PFSK-1 (cell line): ENCODE measurements around the gene PERM1.

ENCODE experiments used
- FOXP2 ChIP-seq: optimal IDR thresholded peaks from 2 replicates; pipeline ENCODE3; 2011; ENCODE audit warnings: borderline replicate concordance, control low read depth, inconsistent platforms; ENCODE audit not compliant: insufficient read depth; ENCODE audit errors: extremely low read length, extremely low read depth
- POLR2AphosphoS5 ChIP-seq: IDR thresholded peaks from 2 replicates; pipeline ENCODE4 v1.6.1; 2012; ENCODE audit warnings: low read depth, mild to moderate bottlenecking, control low read depth, low read length, moderate library complexity
- REST ChIP-seq, 2 experiments: IDR thresholded peaks; 2 replicates each; pipeline versions ENCODE4 v1.6.1 to v1.8.0; 2011 to 2012; ENCODE audit warnings: low read depth in 2 of 2, low read length in 2 of 2, control low read depth in 1 of 2, inconsistent platforms in 1 of 2, mild to moderate bottlenecking in 1 of 2, moderate library complexity in 1 of 2; ENCODE audit not compliant: insufficient read depth in 1 of 2
- SIN3A ChIP-seq: IDR thresholded peaks from 2 replicates; pipeline ENCODE4 v1.6.1; 2012; ENCODE audit warnings: mild to moderate bottlenecking, low read length, moderate library complexity, borderline replicate concordance; ENCODE audit not compliant: insufficient read depth
- TAF1 ChIP-seq: IDR thresholded peaks from 2 replicates; pipeline ENCODE4 v1.6.1; 2012; ENCODE audit warnings: low read length, control low read depth, borderline replicate concordance; ENCODE audit not compliant: insufficient read depth

PERM1 gene

GRCh38 chr1:963301-963651 lies 18.6 kb downstream of the PERM1 start:
- TF ChIP-seq FOXP2: no peak
- TF ChIP-seq REST (IDR thresholded peaks at IDR 0.05; ENCODE audit: insufficient read depth in 1 of 2, low read depth in 2 of 2, low read length in 2 of 2): no peak
- no peak for TF ChIP-seq TAF1
- no peak for TF ChIP-seq POLR2AphosphoS5
- no peak for TF ChIP-seq SIN3A

- no peak for TF ChIP-seq REST (IDR thresholded peaks at IDR 0.05; ENCODE audit: insufficient read depth in 1 of 2, low read depth in 2 of 2, low read length in 2 of 2)
- no peak for TF ChIP-seq FOXP2
- TF ChIP-seq SIN3A: no peak
- TF ChIP-seq TAF1: no peak
- no peak for TF ChIP-seq POLR2AphosphoS5
Observed at GRCh38 chr1:962381-963300, 19.3 kb downstream of the PERM1 start.

- no peak for TF ChIP-seq POLR2AphosphoS5
- no peak for TF ChIP-seq REST (IDR thresholded peaks at IDR 0.05; ENCODE audit: insufficient read depth in 1 of 2, low read depth in 2 of 2, low read length in 2 of 2)
- no peak for TF ChIP-seq SIN3A
- TF ChIP-seq TAF1: no peak
- no peak for TF ChIP-seq FOXP2
Observed at GRCh38 chr1:961132-961669, 20.7 kb downstream of the PERM1 start.

- no peak for TF ChIP-seq REST (IDR thresholded peaks at IDR 0.05; ENCODE audit: insufficient read depth in 1 of 2, low read depth in 2 of 2, low read length in 2 of 2)
- no peak for TF ChIP-seq TAF1
- TF ChIP-seq FOXP2: peak; percentile 13
Observed at GRCh38 chr1:960363-961131, 21.3 kb downstream of the PERM1 start, which contains the start of gene KLHL17. Gene KLHL17, plus strand, starts transcription at chr1:960584. Its CDS starts 110 bp downstream, at chr1:960694.
